GM21526 (cell line): Measurements from ENCODE around the gene ST3GAL5.
"Not testable (repeated sequence)": the region's sequence is repeated elsewhere in the genome, so short reads cannot be mapped to it uniquely, and the experiment has no call there.

ENCODE experiments used
- ATAC-seq: cut with Tn5 transposase; IDR thresholded peaks from one replicate; pipeline ENCODE4 v1.9.1; 2021; ENCODE audit warnings: moderate library complexity; ENCODE audit not compliant: unreplicated experiment, low FRiP score

Gene ST3GAL5

DNA sequence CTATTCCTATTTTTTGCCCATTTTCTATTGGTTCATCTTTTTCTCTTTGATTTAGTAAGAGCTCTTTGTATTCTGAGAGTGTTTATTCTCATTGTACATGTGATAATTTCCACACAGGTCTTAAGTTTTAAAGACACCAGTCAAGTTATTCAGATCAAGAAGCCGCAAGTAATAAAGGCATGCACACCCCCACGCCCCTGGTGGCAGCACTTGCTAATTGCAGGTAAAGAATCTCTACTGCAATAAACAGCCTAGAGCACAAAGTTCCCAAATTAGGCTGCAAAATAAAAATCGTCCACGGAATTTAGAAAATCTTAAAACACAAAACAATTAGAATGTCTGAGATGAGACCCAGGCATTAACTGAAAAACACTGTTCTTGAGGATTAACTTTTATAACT, 45.2 kb downstream of the ST3GAL5 start:
- ATAC-seq: no peak

DNA sequence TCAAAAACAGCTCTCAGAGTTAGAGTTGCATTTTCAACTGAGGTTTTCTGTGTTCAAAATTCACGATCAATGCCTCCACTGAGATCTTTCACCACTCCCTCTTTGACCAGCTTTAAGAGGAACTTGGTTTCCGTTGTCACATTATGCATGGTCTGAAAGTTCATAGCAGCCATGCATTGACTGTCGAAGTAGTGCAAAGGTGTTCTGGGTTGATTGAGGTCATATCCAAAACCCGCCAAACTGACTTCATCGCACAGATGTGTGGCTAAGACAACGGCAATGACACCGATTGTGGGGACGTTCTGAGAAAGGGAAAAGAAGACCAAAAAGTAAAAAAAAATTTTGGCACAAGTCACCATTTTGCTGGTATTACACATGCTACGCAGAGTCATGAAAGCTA, 48.7 kb downstream of the ST3GAL5 start:
- ATAC-seq: no peak

DNA sequence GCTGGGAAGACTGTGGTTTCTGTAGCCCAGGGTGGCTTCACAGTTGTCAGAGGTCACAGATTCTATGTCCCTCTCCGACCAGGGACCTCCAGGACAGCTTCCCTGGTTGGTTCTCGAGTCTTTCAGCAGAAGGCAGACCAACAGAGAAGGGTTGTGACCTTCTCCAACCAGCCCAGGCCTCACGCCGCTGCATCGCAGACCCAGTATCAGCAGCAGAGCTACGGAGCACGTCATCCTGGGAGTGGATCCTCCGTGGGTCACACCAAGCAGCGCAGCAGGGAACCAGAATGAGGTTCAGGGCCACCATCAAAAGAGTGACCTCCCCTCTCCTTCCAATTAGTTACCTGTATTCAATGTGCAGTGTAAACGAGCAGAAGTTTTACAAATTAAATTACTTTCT, 49.3 kb downstream of the ST3GAL5 start:
- no peak for ATAC-seq

DNA sequence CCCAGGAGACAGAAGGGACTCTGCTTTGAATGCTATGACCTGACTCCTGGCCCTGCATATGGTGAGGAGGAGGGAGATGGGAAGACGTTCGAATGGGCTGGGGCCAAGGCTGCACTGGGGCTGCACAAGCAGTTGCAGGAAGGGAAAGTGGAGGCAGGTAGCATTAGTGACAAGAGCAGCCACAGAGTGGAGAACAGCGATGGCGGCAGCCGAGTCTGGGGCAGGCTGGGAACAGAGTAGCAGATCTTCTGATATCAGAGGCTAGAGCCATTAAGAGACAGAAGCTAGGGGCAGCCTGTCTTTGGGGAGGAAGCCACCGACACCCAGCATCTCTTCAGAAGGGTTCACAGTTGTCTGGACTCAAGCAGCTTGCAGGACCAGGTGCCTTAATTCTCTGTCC, 50.1 kb downstream of the ST3GAL5 start:
- no peak for ATAC-seq

DNA sequence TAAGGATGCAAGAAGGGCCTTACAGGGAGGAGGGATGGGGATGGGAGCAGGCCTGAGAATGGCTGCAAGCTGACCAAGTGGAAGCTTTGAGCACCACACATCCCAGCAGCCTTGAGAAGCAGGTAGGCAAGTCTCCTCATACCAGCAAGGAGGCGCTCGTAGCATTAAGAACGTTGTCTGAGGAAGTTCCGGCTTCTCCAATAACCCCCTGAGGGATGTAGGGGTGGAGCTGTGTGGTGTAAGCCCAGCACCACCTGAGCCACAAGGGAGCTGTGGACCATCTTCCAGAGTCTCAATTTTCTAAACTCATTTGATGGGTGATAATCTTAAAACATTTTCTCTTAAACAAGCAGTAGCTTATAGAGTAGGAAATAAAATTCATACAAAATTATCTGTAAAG, 50.6 kb downstream of the ST3GAL5 start:
- no peak for ATAC-seq

DNA sequence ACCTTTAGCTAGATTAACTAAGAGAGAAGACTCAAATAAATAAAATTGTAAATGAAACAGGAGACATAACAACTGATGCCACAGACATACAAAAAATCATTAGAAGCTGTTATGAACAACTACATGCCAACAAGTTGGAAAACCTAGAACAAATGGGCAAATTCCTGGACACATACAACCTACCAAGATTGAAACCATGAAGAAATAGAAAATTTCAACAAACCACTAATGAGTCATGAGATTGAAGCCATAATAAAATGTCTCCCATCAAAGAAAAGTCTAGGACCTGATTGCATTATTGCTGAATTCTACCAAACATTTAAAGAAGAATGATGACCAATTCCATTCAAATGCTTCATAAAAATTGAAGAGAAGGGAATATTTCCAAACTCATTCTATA, 54.3 kb downstream of the ST3GAL5 start:
- no peak for ATAC-seq

DNA sequence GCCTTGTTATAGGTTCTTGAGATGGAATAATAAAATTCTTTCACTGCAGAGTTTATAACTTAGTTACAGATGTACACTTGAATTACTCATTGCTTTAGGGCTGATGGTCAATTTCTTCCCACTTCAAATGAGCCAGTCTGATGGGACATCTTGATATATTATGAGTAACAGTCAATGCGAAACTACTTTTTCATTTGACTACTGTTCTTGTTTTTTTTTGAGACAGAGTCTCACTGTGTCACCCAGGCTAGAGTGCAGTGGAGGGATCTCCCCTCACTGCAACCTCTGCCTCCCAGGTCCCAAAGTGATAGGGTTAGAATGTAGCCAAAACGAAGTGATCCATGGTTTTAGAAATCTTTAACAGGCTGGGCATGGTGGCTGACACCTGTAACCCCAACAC, 57.1 kb downstream of the ST3GAL5 start:
- ATAC-seq: no peak

DNA sequence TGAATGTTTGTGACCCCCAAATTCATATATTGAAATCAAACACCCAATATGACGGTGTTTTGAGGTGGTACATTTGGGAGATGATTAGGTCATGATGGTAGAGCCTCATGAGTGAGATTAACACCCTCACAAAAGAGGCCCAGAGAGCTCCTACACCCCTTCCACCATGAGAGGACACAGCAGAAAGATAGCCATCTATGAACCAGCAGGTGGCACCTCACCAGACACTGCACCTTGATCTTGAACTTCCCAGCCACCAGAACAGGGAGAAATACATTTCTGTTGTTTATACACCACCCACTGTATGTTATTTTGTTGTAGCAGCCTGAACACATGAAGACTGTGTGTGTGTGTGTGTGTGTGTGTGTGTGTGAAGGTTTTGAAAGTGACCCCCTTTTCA, 58.1 kb downstream of the ST3GAL5 start:
- no peak for ATAC-seq

DNA sequence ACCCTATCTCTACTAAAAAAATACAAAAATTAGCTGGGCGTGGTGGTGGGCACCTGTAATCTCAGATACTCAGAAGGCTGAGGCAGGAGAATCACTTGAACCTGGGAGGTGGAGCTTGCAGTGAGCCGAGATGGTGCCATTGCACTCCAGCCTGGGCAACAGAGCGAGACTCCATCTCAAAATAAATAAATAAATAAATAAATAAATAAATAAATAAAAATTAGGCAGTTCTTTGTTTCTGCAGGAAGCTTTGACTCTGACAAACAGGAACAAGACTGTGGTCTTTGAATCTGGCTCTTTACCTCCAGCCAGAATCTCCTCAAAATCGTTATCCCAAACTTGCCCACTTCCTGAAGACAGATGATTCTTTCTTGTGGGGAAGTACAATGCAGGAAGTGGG, 59.4 kb downstream of the ST3GAL5 start:
- not testable (repeated sequence) for ATAC-seq

DNA sequence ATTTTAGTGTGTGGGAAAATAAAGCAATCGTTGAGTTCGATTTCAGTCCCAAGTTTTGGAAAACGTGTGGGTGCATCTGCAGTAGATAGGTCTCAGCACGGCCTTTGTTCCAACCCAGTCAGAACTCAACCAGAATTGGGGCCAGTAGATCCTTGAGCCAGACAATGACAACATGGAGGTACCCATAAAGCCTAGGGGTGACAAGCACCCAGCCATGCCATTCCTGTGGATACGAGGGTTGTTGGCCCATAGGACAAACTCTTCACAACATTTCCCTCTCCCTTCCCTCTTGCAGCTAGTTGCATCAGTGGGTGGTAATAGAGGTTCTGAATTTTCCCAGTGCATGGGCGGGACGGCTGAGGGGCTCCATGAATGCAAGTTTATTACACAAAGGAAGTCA, 60.1 kb downstream of the ST3GAL5 start:
- no peak for ATAC-seq

DNA sequence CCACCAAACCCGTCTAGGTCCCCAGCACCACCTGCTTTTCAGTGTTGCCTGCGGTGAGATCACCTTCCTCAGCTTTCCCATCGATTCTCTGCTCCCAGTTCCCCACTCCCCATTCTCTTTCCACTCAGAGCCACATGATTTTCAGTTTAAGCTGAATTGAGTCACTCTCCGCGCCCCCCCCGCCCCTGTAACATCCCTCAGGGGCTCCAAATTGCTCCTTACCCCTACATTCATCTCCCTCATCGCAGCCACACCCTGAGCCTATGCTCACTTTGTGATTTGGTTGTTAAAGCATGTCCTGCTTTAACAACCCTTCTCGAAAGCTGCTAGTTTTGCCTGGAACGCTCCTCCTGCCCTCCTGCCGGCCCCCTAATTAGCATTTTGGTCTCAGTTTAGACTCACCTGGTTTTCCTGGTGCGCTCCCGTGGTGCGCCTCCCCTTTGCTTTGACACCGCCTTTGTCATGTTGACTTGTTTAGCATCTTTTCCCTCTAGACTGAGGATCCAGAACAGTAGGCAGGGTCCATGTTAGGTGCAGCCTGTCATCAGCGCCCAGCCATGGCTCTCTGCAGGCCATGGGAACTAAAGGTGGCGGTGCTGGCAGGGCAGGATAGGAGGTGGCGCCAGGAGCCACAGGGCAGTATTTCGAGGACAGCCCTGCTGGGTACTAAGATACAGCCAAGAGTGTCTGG, 60.8 kb downstream of the ST3GAL5 start:
- no peak for ATAC-seq

DNA sequence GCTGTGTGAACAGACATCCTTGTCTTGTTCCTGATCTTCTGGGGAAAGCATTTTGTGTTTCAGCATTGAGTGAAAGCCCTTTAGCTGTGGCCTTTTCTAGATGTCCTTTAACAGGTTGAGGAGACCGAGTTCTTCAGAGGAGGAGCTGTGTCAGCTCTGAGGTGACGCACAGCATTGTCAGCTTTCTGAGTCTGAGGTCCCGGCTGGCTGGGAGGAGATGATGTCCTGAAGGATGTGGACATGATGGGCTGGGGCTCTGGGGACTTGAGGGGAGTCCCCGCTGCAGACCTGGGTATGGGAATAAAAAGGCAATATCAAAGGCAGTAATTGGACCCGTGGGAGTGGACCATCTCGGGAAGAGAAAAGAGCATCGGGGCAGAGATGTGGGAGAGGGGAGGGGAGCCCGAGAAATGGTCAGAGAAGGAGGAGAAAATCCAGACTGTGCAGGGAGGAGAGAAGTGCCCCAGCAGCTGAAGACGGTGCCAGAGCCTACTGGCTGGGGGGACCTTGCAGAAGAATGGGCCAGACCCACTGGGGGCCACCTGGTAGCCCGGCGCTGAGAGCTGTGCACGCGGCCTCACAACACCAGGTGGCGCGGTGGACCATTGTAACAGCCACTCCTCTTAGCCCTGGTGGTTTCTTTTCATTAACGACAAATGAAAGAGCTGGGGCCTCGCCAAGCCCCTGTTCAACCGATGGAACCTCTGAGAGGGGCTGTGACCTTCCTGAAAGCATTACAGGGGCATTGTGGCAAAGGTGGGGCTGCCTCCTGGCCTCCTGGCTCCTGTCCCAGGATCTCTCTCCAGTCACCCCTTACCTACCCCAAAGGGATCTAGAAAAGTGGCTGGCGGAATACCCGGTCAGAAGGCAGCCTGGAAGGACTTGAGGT, 61.6 kb downstream of the ST3GAL5 start:
- ATAC-seq: peak; percentile 72

DNA sequence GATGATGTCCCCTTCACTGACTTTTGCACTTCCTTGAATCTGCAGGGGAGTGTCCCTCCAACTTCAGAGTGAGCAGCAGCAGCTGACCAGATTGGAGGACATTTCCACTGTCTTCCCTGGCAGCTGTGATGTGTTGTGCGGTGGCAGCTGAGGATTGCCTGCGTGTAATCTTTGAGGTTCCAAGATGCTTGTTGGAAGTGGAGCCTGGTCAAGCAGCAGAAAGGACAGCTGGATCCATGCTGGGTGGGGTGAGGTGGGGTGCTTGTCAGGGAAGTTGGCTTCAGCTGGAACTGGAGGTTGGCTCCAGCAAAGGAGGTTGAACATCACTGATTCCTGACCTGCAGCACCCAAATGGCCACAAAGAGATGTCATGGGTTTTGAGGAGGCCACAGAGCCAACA, 64.8 kb downstream of the ST3GAL5 start:
- no peak for ATAC-seq

DNA sequence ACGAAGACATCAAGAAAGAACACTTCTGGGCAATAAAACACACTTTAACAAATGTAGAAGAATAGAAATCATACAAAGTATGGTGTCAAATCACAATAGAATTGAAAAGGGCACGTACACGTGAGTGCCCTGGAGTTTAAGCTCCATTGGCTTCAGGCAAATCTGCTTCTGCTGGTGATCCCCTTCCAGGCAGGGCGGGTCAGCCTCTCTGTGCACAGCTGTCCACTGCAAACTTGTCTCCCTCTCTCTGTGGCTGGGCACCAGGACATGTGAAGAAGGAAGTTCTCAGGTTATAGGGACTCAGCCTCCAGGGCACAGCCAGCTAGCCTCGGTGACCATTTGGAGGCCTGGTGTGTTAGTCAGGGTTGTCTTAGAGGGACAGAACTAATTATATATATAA, 66.0 kb downstream of the ST3GAL5 start:
- ATAC-seq: no peak

DNA sequence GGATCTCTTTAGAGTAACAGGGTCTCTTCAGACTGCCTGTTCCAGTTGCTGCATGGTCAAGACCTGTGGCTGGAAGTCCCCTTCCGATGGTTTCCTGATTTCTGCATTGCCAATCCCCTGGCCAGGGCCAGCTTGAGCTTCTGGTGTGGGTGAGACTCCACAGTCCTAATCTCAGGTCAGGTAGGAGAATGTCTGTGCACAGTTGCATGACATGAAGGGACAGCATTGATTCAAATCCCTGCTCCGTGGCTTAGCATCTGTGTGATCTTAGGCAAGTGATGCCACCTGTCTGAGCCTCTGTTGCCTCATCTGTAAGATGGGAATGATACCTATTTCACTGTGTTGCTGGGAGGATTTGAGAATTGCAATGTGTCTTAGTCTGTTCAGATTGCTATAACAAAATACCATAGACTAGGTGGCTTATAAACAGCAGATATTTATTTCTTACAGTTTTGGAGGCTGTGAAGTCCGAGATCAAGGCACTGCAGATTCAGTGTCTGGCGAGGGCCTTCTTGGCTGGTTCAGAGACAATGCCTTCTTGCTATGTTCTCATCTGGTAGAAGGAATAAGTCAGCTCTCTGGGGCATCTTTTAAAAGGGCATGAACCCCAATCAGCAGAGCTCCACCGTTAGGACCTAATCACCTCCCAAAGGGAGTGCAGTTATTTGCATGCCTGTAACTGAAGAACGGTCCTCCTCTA, 68.8 kb downstream of the ST3GAL5 start:
- ATAC-seq: no peak

DNA sequence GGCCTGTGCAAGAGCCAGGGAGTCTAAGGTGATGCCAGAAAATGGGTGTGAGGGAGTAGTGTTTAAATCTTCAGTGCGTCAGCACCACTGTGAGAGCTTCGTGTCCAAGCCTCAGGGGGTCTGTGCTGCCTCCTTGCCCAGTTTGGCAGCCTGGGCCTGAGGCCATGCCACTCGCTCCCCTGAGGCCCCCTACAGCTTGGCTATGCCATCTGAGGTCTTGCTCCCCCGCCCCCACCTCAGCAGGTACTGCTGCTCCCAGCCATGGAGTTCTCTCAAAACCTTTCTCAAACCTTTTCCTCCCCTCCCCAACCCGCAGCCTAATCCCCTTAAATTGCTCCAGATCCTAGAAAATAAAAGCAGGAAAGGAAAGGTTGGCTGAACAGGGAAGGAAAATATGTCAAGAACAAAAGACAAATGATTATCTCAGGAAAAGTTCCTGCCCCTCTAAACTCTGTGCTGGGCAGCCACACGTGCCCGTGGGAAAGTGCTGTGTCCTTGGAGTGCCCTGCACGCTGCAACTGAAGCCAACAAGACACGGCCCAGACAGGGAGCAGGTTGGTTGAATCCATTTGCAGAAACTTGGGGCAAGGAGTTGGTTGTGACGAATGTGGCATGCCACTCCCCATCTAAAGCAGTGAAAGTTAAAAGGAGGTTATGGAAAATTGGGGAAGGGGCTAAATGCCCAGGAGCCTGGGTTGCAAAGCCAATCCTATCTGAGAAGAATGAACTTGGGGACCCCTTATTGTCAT, 73.8 kb downstream of the ST3GAL5 start:
- ATAC-seq: no peak

DNA sequence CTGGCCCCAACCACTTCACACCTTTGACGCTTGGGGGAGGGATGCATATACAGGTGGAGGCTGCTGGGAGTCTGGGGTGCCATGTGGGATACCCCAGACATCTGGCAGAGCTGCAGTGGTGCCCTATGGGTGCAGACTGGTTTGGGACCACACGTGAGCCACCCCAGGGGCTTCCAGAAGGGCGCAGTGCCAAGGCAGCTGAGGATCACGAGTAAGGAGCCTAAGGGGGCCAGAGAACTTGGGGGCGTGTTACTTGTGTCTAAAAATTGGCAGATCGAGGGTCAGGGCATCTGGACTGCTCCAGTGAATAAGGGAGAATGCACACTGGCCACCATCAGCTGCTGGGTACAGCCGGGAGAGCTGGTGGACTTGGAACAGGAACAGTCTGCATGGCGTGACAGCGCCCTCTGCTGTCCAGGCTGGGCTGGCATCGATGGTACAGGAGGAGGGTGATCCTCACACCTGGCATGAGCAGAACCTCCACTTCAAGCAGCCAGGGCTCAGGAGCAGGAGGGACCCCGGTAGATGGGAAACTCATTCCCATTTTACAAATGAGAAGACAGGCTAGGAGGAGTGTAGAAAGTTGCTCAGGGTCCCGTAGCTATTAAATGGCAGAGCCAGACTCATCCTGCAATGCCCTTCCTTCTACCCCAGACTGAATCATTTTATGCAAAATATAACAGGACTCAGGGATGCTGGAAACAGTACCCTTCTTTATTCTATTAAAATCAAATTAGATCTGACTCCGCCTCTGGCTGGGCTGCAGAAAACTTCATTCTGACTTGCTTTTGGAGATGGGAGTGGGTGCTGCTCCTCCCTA, 74.6 kb downstream of the ST3GAL5 start:
- ATAC-seq: no peak

DNA sequence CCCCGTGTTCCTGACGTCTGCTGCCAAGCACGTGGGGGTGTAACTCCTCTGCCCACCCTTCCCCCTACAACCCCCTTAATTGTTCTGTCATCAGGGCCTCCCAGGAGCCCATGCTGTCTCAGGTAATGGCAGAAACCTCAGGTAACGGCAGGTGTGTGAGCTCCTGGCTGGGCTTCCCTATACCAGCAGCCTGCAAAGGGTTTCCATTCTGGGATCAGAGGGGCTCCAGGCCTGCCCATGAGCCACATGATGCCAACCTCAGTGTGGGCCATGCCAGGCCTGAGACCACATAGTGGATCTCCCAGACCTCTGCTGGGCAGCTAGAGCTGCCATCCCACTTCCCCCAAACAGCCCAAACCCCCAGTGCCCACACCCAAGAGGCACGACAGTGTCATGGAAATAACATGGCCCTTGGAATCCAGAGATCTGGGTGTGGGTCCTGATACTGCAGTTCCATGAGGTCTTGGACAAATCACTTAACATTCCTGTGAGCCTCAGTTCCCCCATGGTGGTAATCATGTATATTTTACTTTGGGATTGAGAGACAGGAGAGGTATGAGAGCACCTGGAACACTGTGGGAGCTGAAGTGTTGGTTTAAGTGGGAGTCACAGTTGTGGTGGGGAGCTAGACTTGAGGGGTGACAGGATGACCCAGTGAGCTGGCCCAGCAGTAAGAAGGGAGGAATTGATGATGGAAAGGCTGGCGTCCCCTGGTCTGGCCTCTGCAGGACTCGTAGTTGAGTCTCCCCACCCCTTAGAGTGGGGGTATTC, 75.4 kb downstream of the ST3GAL5 start:
- ATAC-seq: no peak

DNA sequence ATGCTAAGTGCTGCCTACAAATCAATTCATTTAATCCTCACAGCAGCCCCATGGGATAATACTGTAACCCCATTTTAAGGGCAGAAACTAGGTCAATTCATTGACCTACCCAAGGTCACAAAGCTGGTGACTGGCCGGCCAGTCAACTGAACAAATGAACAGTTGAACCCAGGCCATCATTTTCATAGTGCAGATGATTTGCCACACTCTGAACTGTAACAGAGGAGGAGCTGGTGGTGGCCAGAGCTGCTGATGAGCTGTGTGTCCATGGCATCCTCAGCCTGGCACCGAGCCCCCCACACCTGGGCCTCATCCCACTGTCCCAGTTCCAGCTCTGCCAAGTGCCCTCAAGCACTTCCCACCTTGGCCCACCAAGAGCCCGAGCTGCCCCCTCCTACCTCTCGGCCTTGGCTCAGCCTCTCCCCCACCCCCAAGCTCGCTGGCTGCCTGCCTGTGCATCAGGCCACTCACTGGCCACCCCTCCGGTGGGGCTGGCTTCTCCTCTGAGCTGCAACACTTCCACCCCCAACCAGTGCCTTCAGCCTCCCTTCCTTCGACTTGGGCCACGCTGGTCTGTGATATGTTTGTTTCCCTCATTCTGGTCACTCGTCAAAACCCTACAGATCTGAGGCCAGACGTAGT, 76.6 kb downstream of the ST3GAL5 start:
- no peak for ATAC-seq
